Measurements from ENCODE around the gene BLVRA. TPM values are rescaled to one million over a fixed set of nuclear protein-coding genes. Genes with fewer than 3 reads are reported as not detected.

BLVRA gene
- total RNA-seq, 4 donors from 2014 or later: 20.4 to 93.0 (median 56.5) TPM

- DNase-seq: peak; percentile 78 to 85
- H3K36me3 ChIP-seq: no peaks in the 10 kb centered on the region
- no peaks in the 10 kb centered on the region for H3K9me3 ChIP-seq
- intact Hi-C loops (cut with DNase I; ENCODE audit: low total_unique reads): no loop called here
- H3K4me3 ChIP-seq: no peak overlapping the region
- no peak for TF ChIP-seq POLR2A (IDR thresholded peaks at IDR 0.05)
- TF ChIP-seq, protein P1, sequence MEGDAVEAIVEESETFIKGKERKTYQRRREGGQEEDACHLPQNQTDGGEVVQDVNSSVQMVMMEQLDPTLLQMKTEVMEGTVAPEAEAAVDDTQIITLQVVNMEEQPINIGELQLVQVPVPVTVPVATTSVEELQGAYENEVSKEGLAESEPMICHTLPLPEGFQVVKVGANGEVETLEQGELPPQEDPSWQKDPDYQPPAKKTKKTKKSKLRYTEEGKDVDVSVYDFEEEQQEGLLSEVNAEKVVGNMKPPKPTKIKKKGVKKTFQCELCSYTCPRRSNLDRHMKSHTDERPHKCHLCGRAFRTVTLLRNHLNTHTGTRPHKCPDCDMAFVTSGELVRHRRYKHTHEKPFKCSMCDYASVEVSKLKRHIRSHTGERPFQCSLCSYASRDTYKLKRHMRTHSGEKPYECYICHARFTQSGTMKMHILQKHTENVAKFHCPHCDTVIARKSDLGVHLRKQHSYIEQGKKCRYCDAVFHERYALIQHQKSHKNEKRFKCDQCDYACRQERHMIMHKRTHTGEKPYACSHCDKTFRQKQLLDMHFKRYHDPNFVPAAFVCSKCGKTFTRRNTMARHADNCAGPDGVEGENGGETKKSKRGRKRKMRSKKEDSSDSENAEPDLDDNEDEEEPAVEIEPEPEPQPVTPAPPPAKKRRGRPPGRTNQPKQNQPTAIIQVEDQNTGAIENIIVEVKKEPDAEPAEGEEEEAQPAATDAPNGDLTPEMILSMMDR (IDR thresholded peaks at IDR 0.05): no peak
- H3K27ac ChIP-seq: peak overlapping the region in 1 of 2 donors; percentile 11
- no peaks in the 10 kb centered on the region for H3K27me3 ChIP-seq
- H3K4me1 ChIP-seq: no peaks in the 10 kb centered on the region
These were observed 26.9 kb downstream of the BLVRA start for GRCh38 chr7:43785420-43785819.

DNA sequence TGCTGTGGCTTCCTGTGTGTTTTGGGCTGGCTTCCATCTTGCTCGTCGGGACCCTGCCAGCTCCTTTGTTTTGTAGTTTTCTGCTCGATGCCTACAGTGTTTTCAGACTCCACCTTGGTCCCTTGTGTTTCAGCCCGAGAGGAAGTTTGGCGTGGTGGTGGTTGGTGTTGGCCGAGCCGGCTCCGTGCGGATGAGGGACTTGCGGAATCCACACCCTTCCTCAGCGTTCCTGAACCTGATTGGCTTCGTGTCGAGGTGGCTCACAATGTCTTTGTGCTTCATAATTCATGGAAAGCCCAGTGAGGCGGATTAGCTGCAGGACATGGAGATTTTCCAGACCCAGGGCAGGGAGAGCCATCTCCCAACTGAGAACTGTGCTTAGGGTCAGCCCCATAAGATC is 29.3 kb downstream of the BLVRA start:
- no peak for DNase-seq
- no peak overlapping the region for H3K4me3 ChIP-seq
- no peak for TF ChIP-seq POLR2A (IDR thresholded peaks at IDR 0.05)
- TF ChIP-seq, protein P1 (IDR thresholded peaks at IDR 0.05): no peak
- H3K4me1 ChIP-seq: no peaks in the 10 kb centered on the region
- intact Hi-C loops (cut with DNase I; ENCODE audit: low total_unique reads): no loop called here
- H3K27me3 ChIP-seq: no peaks in the 10 kb centered on the region
- H3K9me3 ChIP-seq: no peaks in the 10 kb centered on the region
- H3K36me3 ChIP-seq: no peaks in the 10 kb centered on the region
- H3K27ac ChIP-seq: no peak overlapping the region

DNA sequence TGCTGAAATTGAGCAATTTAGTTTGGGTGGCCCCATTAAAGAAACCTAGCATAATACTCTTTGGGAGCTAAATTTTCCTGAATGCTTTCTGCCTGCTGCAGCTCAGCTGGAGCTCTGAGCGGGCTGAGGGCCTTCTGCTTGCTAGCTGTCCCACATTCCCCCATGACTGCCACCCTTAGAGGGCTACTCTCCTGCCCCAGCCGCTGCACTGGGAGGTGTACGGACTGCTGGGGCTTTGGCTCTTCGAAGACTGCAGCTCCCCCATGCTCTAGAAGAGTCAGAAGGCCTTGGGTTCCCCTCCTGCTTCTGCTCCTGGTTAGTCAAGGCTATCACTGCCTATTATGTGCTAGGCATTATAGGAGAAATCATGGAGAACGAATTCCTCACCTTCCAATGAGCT is 31.5 kb downstream of the BLVRA start:
- no peaks in the 10 kb centered on the region for H3K4me1 ChIP-seq
- TF ChIP-seq, protein P1 (IDR thresholded peaks at IDR 0.05): no peak
- no peak for TF ChIP-seq POLR2A (IDR thresholded peaks at IDR 0.05)
- DNase-seq: no peak
- no peak overlapping the region for H3K4me3 ChIP-seq
- intact Hi-C loops (cut with DNase I; ENCODE audit: low total_unique reads): no loop called here
- H3K9me3 ChIP-seq: no peaks in the 10 kb centered on the region
- no peak overlapping the region for H3K27ac ChIP-seq
- H3K27me3 ChIP-seq: no peaks in the 10 kb centered on the region
- no peaks in the 10 kb centered on the region for H3K36me3 ChIP-seq

DNA sequence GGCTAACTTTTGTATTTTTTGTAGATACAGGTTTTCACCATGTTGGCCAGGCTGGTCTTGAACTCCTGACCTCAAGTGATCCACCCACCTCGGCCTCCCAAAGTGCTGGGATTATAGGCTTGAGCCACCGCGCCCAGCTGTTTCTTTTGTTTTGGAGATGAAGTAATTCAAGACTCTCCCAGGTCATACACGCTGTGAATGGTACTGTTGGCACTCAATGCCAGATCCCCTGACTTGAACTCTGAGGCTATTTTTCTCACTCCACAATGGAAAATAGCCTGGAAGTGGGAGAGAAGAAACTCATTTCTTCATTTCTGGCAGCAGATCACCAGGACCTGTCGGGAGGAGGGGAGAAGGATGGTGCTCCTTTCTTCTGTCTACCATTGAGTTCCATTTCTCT is 32.4 kb downstream of the BLVRA start:
- Histone ChIP-seq H3K27me3 (no peaks in the 10 kb centered on the region), H3K36me3 (no peaks in the 10 kb centered on the region), H3K4me3 (no peak overlapping the region), H3K27ac (no peak overlapping the region), H3K9me3 (no peaks in the 10 kb centered on the region), H3K4me1 (no peaks in the 10 kb centered on the region)
- TF ChIP-seq, protein P1 (IDR thresholded peaks at IDR 0.05): no peak
- no peak for TF ChIP-seq POLR2A (IDR thresholded peaks at IDR 0.05)
- DNase-seq: no peak
- intact Hi-C loops (cut with DNase I; ENCODE audit: low total_unique reads): no loop called here

DNA sequence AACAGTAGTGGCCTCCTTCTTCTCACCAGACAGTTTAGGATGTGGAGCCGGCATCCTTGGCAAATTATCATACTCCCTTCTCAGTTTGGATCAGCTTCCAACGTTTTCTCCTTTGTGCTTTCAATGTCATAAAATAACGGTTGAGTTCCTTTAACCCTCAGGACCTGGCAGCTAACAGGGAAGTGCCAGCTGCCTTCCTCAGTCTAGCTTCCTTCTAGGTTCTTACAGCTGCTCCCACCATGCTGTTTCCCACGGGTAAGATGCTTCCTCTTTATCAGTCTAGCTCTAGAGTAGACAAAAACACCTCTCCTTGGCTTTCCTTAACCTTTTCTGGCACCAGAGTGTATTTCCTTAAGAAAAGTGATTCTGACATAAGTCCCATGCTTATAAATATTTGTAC is 33.2 kb downstream of the BLVRA start:
- Histone ChIP-seq H3K27me3 (no peaks in the 10 kb centered on the region), H3K36me3 (no peaks in the 10 kb centered on the region), H3K4me1 (no peaks in the 10 kb centered on the region), H3K4me3 (no peak overlapping the region), H3K9me3 (no peaks in the 10 kb centered on the region), H3K27ac (no peak overlapping the region)
- no peak for DNase-seq
- TF ChIP-seq POLR2A (IDR thresholded peaks at IDR 0.05): no peak
- TF ChIP-seq, protein P1 (IDR thresholded peaks at IDR 0.05): no peak
- intact Hi-C loops (cut with DNase I; ENCODE audit: low total_unique reads): no loop called here

All from uterus (tissue), 4 donors.